Uterus (tissue), 4 donors: ENCODE measurements around the gene TMEM130. TPM values are rescaled to one million over a fixed set of nuclear protein-coding genes. Genes with fewer than 3 reads are reported as not detected.

Source experiments
- microRNA-seq: library from miRNA; unstranded; fragments of <30 nt; microRNA quantifications from one replicate; pipeline ENCODE4, GENCODE V29; 2016; ENCODE audit warnings: borderline microRNAs expressed, borderline replicate concordance
- small RNA-seq: library from RNA; depleted of rRNA; stranded (forward); fragments of <200 nt; gene quantifications from one replicate; pipeline ENCODE3, GENCODE V24; 2016
- total RNA-seq, 4 donors: library from RNA; depleted of rRNA in 3 of 4; stranded (reverse); fragments of >200 nt in 3 of 4; gene quantifications; one replicate each; pipeline versions ENCODE4 v1.1.0 to v1.2.4, GENCODE V29; 2014 to 2023
- donor health status: DM: yes; HTN: yes; CAD: no.

Gene TMEM130
- total RNA-seq, 4 donors from 2014 or later, result 3.5 to 3.9 TPM; not detected in 2

Small RNA genes lying within 50 kb of the gene (microRNA-seq; reads per million reads assigned to microRNA genes)
- gene MIR3609, result 4.4 reads per million

Small RNA genes lying within 50 kb of the gene (small RNA-seq; reads per million reads assigned to genes)
- gene MIR3609, result 613 reads per million, percentile 97 among the genes with 10 or more reads in this experiment

Other genes with a start within 250 kb of the TMEM130 start
- 10 to 100 TPM; 19.7 to 62.3 (median 31.1) TPM for gene TRRAP, start 8.5 kb upstream of the TMEM130 start, total RNA-seq